Measurements from ENCODE around the gene HAPSTR1. TPM values are rescaled to one million over a fixed set of nuclear protein-coding genes. Genes with fewer than 3 reads are reported as not detected.

HAPSTR1 gene
- total RNA-seq, 2 donors from 2014 or later: 31.9 to 32.6 TPM

DNA sequence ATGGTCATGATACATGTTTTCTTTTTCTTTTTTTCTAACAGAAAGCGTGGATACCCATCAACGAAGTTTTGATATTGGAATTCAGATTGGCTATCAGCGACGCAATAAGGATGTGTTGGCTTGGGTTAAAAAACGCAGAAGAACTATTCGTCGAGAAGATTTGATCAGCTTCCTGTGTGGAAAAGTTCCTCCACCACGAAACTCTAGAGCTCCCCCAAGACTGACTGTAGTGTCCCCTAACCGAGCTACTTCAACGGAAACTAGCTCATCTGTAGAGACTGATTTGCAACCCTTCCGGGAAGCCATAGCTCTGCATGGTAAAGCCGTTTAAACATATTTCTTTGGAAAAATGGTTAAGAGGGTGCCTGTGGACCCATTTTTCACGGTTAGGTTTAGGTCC, 11.5 kb downstream of the HAPSTR1 start:
- H3K4me3 ChIP-seq: no peak overlapping the region
- intact Hi-C loops (cut with DNase I): no loop called here
- H3K4me1 ChIP-seq: peaks cover 98% of the 10 kb centered on the region
- no peak overlapping the region for H3K27ac ChIP-seq
- no peaks in the 10 kb centered on the region for H3K9me3 ChIP-seq
- no peak for ATAC-seq
- 78 to 90% methylated on average over 13 of the region's 13 CpGs for WGBS, 2 donors
- no peak for DNase-seq
- H3K36me3 ChIP-seq (replicated peaks in 1 of 2; ENCODE audit: insufficient read depth in 1 of 2, low read depth in 2 of 2): peaks cover 8% of the 10 kb centered on the region in 2 donors
- no peaks in the 10 kb centered on the region for H3K27me3 ChIP-seq
- TF ChIP-seq POLR2A (IDR thresholded peaks at IDR 0.05): no peak
- TF ChIP-seq, protein P1, sequence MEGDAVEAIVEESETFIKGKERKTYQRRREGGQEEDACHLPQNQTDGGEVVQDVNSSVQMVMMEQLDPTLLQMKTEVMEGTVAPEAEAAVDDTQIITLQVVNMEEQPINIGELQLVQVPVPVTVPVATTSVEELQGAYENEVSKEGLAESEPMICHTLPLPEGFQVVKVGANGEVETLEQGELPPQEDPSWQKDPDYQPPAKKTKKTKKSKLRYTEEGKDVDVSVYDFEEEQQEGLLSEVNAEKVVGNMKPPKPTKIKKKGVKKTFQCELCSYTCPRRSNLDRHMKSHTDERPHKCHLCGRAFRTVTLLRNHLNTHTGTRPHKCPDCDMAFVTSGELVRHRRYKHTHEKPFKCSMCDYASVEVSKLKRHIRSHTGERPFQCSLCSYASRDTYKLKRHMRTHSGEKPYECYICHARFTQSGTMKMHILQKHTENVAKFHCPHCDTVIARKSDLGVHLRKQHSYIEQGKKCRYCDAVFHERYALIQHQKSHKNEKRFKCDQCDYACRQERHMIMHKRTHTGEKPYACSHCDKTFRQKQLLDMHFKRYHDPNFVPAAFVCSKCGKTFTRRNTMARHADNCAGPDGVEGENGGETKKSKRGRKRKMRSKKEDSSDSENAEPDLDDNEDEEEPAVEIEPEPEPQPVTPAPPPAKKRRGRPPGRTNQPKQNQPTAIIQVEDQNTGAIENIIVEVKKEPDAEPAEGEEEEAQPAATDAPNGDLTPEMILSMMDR (IDR thresholded peaks at IDR 0.05): no peak

DNA sequence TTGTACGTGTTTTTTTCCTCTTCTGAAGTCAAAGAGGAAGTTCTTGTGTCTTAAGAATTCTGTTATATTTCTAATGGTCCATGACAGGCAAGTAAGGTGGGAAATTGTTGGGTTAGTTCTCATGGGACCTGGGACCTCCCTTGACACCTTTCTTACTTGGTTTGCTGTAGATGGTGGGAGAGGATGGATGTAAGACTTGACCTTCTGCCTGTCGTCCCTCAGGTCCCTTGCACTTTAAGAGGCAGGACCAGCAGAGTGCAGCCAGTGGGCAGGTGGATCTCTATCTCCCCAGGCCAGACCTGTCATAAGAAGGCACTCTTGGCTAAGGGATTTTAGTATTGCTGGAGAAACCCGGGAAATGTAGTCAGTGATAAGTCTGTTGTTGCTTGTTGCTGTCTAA, 12.1 kb downstream of the HAPSTR1 start:
- intact Hi-C loops (cut with DNase I): no loop called here
- peaks cover 95% of the 10 kb centered on the region for H3K4me1 ChIP-seq
- no peak overlapping the region for H3K4me3 ChIP-seq
- 58 to 67% methylated on average over 3 of the region's 3 CpGs for WGBS, 2 donors
- no peaks in the 10 kb centered on the region for H3K9me3 ChIP-seq
- H3K27ac ChIP-seq: no peak overlapping the region
- no peak for TF ChIP-seq POLR2A (IDR thresholded peaks at IDR 0.05)
- TF ChIP-seq, protein P1 (IDR thresholded peaks at IDR 0.05): no peak
- H3K36me3 ChIP-seq (replicated peaks in 1 of 2; ENCODE audit: insufficient read depth in 1 of 2, low read depth in 2 of 2): peaks cover 8% of the 10 kb centered on the region in 2 donors
- ATAC-seq (no peak), DNase-seq (no peak)
- H3K27me3 ChIP-seq: no peaks in the 10 kb centered on the region

DNA sequence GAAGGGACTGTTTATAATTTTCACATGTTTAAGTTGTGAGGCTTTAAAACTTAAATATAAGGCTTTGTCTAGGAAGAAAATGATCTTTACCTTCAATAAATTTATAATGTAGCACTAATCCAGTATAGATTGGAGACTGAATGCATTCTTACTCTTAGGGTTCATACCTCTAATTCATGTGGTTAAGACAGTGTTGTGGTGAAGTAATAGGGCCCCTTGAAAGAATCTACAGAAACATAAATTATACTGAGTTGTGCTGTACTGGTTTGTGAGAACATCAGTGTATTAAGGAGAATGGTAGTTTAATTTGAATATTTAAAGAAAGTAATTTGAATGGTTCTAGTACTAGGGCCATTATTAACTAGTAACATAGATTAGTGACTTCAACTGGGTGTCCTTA, 13.7 kb downstream of the HAPSTR1 start:
- intact Hi-C loops (cut with DNase I): no loop called here
- H3K36me3 ChIP-seq (replicated peaks in 1 of 2; ENCODE audit: insufficient read depth in 1 of 2, low read depth in 2 of 2): peaks cover 8% of the 10 kb centered on the region in 2 donors
- H3K9me3 ChIP-seq: no peaks in the 10 kb centered on the region
- no peak for TF ChIP-seq POLR2A (IDR thresholded peaks at IDR 0.05)
- TF ChIP-seq, protein P1 (IDR thresholded peaks at IDR 0.05): no peak
- DNase-seq (no peak), ATAC-seq (no peak)
- H3K4me3 ChIP-seq: no peak overlapping the region
- peaks cover 95% of the 10 kb centered on the region for H3K4me1 ChIP-seq
- H3K27me3 ChIP-seq: no peaks in the 10 kb centered on the region
- no peak overlapping the region for H3K27ac ChIP-seq

DNA sequence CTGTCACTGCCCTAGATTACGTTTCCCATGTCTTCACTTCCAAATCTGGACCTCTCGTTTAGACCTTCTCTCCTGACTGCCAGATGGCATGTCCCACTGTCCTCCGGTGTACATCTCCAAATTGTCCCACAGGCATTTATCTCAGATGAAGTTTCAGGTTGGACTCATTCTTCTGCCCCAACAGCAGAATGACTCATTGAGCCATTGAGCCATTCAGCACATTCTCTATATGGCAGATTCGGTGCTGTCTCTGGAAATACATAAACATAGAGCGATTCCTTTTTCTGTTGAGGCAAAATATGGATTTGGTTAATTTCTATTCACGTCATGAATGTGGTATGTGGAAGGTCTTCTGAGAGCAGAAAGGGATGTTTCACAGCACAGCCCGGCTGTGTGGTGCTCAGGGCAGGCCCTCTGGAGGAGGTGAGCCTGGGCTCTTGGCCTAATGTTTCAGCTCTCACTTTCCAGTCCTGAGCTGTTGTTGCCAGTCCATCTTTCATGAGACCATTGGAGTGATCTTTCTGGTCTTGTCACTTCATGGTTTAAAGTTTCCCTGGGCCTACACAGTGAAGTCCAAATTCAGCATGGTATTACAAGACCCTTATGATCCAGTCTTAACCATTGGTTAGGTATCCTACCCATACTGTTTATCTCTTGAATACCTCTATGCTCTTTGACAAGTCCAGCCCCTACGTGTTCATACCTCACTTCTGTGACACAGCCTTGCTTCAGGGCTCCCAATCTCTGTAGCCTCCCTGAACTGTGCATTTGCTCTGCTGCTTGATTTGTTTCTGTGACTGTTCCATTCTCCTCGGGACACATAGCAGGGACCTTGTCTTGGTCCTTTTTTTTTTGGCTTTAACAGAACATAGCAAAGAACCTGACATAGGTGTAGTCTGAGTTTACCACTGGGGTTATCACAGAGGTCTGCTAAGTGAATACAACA, 15.9 kb downstream of the HAPSTR1 start:
- TF ChIP-seq, protein P1 (IDR thresholded peaks at IDR 0.05): no peak
- no peak for TF ChIP-seq POLR2A (IDR thresholded peaks at IDR 0.05)
- H3K36me3 ChIP-seq (replicated peaks in 1 of 2; ENCODE audit: insufficient read depth in 1 of 2, low read depth in 2 of 2): peaks cover 8% of the 10 kb centered on the region in 2 donors
- no peaks in the 10 kb centered on the region for H3K27me3 ChIP-seq
- no peak overlapping the region for H3K27ac ChIP-seq
- no peak overlapping the region for H3K4me3 ChIP-seq
- intact Hi-C loops (cut with DNase I): no loop called here
- WGBS, 2 donors: 78 to 82% methylated on average over 9 of the region's 9 CpGs
- peaks cover 95% of the 10 kb centered on the region for H3K4me1 ChIP-seq
- DNase-seq: no peak
- no peaks in the 10 kb centered on the region for H3K9me3 ChIP-seq
- ATAC-seq: no peak

All from body of pancreas (tissue), 4 donors.